ENCODE data around the gene MIB1.
A peak's percentile ranks its signal among the peaks of the same experiment; 100 is the strongest.

Gene MIB1

DNA sequence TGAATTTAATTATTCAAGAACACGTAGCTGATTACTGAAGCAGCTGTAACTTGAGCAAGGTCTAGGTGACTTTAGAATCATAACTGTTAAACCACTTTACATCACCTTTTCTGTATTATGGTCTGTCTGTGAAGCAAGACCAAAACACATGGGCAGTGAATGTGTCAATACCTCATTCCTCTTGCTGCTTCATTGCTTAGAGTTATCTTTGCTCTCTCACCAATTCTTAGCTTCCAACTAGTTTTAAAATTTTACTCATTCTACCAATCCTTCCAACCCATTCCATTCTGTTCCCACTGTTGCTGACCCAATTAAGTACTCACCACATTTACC, 80.2 kb downstream of the MIB1 start:
- DNase-seq: no peak

DNA sequence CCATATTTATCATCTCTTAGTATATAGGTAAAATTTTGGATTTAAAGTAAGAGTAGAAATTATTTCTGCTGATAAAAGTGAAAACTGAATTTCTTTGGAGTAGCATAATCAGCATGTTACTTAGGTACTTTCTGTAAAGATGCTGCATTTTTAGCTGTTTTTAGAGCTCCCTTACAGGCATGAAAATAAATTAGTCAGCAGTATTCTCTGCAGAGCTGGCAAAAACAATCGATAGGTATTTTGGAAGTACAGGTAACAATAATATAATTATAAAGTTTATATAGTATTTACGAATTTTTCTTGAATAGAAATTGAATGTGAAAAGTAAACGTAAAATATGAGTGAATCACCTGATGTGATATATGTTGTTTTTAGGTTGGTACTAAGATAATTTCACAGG, 83.3 kb downstream of the MIB1 start:
- DNase-seq: no peak

DNA sequence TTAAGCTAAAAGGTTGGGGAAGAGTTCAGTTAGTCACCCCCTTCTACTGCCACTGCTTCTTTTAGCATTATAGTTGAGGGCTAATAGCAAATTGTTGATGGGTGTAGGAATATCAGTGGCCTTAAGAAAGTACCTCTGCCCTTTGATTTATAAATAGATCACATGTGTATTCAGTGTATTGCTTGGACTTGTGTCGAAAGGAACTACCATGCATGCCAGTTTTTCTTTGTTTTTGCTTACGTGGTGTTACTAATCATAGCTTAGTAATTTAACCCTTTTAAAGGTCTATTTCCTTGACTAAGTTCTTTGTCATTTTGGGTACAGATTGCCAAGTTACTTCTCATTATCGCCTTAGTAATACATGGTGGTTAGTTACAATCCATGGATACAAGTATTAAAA, 85.6 kb downstream of the MIB1 start:
- peak; percentile 45 for DNase-seq

DNA sequence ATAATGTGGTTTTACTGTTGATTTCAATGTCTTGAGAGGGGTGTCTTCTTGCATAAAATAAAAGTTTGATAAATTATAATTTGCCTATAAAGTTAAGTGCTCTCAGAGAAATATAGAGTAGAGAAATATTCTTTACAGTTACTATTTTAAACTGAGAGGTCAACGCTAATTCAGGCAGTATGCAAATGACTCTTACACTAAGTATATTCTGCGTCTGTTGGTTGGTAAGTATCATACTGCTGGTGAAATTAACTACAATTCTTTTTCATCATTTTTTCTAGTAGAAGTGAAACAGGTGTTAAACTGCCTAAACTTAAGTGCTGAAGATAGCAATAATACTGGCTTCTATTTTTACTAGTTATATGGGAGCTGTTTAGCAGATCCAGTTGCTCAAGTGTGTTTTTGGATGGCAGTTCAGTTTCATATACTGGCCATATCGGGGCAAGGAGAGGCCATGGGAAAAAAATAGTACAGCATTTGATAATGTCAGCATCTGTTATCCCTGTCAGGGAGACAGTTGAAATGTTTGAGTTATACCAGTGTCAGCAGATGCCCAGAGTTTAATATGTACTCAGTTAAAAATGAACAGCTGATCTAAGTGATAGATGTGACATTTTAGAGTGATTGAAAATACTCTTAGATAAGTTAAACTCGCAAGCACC, 86.2 kb downstream of the MIB1 start:
- DNase-seq: no peak

DNA sequence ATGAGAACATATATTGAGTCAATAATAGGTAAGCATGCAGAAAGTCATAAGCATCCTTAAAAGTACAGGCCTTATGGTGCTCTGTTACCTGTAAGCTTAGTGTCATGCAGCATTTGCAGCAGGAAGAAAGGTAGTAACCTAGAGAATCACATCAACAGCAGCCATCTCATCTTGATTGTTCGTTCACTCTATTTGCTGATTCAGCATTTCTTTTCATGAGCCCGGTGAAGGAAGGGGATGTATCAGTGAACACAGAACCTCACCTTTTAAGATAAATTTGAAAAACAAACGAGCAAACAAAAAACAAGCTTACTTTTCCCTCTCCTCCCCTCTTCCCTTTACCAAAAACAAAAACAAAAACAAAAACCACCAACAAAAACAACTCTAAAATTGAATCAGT, 89.9 kb downstream of the MIB1 start:
- DNase-seq: no peak

DNA sequence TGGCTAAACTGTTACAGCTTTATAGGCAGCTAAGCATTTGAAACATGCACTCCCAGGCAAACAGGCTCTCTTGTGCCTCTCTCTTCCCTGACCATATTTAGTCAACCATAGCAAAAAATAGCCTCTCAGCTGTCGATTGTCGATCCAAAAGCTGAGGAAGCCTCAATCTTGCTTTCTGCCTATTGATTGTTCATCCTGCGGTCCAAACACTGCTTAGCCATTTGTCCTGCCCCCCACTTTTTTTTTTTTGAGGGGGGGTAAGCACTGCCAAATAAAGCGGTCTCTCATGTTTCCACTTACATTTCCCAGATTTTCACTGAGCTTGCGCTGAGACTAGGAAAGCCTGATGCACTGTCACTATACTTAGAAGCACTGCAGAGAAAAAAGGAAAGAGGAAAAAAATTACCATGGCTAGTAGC, 90.8 kb downstream of the MIB1 start:
- DNase-seq: peak; percentile 8

DNA sequence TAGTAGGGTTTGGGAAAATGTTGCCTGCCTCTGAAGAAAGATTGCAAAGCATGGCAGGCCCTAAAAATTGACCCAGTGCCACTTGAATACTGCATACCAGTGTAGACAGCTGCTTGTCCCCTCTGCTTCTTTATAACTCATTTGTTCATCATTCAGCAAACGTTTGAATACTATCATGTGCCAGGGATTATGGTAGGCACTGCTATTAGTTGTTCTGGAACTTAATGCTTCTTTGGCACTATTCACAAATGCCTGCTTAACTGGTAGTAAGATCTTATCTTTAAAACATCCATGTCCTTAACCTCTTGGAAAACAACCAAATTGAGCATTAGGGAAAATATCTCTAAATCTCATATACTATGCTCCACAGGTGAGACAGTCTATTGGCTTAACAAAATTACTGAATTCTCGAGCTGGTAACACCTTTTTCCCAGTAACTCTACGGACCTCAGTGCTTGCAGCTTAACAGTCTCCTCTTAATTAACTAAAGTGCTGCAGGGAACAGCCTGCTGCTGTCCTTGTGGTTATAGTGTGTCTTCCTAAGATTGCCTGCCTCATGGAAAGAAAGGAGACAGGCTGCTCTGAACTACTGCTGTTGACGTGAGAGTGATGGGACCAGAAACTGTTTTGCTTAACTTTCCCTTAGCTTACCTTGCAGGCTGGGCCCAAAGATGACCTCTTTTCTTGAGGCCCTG, 93.2 kb downstream of the MIB1 start:
- DNase-seq: no peak

DNA sequence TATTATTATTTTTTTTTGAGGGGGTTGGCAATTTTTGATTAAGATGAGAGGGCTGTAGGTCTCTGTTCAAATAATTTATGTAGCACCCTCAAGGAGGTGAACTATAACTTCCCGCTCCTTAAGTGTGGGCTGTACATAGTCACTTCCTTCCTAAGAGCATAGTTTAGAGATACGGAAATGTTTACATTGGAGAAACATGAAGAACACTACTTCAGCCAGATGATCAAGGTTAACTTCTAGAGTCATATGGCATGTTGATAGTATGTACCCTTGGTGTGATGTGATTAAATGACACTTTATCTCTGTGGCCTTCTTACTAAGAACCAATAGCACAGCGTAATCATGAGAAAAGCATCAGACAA, 93.7 kb downstream of the MIB1 start:
- no peak for DNase-seq

DNA sequence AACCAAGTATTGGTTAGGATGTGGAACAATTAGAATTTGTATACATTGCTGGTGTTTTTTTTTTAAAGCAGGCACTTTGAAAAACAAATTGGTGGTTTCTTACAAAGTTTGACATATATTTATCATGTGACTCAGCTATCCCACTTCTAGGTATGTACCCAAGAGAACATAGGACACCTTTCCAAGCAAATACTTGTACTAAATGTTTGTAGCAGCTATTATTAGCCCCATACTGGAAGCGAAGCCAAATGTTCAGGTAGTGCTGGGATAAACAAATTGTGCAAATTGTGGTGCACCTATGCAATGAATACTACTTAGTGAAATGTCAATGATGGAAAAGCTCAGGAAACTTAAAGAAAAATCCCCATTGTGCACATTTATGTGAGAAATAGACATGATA, 101.0 kb downstream of the MIB1 start:
- DNase-seq: no peak

DNA sequence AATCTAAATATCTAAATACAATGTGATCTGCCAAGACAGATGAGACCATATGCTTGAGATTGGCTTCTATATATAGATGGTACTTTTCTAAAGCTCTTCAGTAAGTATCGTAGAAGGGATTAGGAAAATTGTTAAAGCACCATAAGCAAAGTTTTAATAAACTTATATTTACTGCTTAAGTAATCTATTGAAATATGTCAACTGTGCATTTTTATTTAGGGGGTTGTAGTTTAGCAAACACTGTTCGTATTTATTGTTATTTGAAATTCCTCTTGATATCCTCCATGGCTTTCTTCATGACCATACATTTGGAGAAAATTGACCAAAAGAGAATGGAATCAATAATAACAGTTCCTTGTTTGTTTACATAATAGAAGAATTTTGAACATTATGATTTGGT, 102.7 kb downstream of the MIB1 start:
- DNase-seq: no peak

DNA sequence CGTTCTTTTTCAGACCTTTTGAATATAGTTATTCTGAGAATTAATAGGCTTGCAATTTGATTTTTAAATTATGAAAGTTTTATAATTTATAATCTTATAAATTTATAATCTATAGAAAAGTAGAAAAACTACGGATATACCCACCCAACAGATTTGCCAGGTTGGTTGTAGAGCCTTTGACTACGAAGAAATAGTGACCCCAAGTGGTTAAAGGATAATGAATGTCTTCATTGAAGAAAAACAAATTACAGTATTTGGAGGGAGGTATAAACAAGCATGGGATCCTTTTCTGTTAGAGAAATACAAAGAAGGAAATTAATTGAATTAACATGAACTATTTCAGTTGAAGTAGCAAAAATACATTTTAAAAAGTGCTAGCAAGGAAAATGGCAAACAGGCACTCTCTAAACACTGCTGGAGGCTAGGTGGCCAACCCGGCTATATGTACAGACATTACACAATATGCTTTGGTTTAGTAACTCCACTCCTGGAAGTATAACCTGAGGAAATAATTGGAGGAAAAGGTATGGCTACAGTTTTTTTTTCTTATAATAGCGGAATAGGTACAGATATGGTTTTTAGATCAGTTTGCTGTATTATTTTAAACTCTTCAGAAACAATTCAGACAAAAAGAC, 110.9 kb downstream of the MIB1 start:
- no peak for DNase-seq

DNA sequence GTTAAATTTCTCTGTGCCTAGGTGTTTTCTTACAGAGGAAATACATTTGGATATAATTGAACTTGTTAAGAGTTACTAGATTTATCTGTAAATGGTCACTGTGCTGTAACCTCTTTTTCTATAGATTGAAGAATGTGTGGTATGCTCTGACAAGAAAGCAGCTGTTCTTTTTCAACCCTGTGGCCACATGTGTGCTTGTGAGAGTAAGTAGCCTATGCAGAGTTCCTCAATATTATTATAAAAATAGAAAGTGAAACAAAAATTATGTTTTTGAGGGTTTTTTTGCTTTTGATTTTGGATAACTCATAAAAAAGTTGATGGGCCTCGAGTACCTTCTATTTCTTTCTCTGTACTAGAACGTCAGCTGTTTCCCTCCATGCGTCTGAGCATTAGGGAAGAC, 112.4 kb downstream of the MIB1 start:
- peak; percentile 17 for DNase-seq

DNA sequence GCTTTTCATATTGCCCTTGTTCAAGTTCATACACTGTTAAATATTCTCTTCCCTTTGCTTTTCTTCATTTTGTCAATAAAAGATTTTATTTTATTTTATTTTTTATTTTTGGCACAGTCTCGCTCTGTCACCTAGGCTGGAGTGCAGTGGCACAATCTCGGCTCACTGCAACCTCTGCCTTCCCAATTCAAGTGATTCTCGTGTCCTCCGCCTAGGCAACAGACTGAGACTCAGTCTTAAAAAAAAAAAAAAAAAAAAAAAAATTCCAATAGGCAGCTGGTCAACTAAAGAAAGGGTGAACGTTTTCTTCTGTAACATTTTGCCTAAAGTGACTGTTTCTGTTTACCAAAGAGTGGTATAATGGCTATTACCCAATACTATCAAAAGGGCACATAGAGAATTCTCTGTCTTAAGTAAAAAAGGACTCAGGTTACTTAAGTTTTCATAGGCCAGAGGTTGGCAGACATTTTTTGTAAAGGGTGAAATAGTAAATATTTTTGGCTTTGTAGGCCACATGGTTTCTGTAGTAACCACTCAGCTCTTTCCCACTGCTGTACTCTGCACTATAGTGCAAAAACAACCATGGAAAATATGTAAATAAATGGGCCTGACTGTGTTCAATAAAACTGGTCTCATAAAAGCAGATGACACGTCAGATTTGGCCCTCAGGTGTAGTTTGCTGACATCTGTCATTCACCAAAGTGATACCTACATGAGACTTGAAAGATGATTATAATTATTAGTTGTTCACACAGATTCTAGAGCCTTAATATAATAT, 113.4 kb downstream of the MIB1 start:
- no peak for DNase-seq

DNA sequence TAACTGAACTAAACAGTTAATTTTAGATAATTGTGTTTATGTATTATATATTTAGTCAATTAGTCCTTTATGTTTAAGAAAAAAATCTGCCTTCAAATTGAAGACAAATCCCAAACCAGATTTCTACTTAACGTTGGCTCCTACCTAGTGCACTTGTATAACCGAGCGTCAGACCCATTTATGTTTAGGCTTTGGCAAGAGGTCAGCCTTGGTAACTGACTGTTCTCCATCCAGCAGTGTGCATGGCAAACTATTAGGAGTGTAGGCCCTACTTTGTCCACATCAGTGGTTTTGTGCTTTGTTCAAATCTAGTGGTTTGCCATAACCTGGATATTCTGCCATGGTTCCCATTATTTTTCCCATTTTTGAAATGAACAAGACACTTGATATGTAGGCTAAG, 114.8 kb downstream of the MIB1 start:
- DNase-seq: no peak

DNA sequence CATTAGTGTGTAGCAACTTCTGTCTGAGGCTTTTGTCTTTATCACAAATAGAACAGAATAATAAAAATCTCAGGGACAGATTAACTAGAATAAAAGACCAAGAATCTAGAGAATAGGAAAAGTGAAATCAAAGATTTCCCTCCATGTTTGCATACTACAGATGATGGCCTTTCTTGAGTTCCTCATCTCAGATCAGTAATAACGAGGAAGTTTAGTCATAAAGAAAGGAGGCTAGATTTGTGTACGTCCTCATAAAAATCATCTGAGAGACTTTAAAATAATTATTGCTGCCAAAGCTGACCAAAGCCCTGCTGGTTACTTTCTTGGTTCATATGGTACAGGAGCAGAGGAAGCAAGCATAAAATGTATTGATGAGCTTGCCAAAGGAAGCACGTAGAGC, 117.3 kb downstream of the MIB1 start:
- DNase-seq: no peak

DNA sequence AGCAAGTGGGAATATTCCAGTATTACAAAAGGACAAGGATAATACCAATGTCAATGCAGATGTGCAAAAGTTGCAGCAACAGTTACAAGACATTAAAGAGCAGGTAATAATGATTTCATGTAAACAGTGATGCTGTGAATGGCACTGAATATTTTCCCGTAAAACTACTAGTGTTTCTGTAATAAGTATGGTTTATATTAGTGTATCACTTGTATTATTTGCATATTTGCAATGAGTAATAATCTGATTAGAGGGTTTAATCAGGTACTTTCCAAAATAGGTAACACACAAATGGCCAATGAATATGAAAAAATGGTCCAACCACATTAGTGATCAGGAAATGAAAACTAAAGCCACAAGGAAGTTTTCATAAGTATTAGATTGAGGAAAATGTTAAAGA, 118.0 kb downstream of the MIB1 start:
- no peak for DNase-seq

DNA sequence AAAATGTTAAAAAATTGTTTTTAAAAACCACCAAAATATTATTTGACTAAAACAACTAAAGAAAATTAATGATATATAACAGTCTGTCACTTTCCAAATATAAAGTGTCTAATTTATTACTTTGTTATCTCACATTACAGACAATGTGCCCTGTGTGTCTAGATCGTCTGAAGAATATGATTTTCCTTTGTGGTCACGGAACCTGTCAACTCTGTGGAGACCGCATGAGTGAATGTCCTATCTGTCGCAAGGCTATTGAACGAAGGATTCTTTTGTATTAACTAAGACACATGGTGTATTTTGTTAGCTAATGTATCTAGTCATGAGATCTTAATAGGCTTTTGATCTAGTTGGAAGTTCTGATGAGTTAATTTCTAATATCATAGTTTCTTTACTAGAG, 123.8 kb downstream of the MIB1 start:
- DNase-seq: no peak

DNA sequence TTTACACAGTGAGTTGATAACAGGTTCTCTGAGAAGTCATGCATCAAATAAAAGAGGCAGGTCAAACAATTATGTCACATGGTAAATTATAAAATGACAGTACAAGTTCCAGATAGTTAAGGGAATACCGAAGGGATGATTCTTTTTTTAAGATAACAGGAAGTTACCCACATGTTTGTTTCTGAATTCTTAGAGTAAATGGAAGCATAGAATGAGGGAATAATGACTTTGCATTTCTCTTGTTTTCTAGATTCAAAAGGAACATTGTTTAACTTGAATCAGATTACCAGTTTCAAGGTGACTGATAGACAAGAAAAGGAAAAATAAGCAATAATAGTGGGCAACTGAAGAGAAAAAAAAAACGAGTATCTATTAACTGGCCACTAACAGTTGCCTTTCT, 124.5 kb downstream of the MIB1 start:
- no peak for DNase-seq

DNA sequence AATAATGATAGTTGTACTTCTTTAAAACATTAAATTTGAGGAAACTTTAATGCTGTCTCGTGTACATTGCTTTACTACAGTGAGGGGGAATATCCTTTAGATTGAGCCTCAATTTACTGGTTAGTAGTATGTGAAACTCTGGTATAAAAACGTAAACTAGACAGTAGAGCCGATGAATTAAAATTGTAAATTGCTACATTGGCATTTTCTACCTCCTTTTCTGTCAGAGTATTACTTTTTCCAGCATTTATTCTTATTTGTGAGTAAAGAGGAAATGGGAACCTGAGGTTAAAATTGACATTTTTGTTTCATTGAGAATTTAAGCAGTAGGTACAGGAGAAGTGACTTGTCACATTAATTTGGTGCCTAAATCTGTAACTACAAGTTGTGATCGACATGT, 128.2 kb downstream of the MIB1 start:
- DNase-seq: no peak

DNA sequence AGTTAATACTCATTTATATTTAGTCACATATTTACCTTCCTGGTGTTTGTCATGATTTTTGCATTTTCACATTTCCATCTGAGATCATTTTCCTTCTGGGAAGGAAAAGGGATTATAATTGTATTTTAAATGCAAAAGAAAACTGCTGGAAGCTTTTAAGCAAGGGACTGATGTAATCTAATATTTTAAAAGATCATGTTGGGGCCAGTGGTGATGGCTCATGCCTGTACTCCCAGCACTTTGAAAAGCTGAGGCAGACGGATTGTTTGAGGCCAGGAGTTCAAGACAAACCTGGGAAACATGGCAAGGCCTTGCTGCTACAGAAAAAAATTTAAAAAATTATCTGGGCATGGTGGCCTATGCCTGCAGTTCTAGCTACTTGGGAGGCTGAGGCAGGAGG, 149.0 kb downstream of the MIB1 start:
- no peak for DNase-seq

DNA sequence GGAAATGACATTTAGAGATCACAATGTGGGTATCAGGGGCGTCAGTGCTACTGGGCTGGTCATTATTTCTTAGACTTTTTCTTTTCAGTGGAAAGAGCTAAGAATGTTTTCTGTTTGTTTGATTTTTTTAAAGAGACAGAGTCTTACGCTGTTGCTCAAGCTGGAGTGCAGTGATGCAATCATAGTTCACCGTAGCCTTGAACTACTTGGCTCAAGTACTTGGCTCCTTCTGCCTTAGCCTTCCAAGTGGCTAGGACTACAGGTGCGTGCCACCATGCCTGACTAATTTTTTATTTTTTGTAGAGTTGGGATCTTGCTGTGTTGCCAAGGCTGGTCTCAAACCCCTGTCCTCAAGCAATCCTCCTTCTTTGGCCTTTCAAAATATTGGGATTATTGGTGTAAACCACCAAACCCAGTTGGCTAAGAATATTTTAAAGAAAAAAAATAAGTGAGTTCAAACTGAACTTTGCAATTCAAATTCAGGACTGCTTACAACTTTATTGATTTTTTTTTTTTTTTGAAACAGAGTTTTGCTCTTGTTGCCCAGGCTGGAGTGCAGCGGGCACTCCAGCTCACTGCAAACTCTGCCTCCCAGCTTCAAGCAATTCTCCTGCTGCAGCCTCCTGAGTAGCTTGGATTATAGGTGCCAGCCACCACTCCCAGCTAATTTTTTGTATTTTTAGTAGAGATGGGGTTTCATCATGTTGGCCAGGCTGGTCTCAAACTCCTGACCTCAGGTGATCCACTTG, 154.2 kb downstream of the MIB1 start:
- no peak for DNase-seq

DNA sequence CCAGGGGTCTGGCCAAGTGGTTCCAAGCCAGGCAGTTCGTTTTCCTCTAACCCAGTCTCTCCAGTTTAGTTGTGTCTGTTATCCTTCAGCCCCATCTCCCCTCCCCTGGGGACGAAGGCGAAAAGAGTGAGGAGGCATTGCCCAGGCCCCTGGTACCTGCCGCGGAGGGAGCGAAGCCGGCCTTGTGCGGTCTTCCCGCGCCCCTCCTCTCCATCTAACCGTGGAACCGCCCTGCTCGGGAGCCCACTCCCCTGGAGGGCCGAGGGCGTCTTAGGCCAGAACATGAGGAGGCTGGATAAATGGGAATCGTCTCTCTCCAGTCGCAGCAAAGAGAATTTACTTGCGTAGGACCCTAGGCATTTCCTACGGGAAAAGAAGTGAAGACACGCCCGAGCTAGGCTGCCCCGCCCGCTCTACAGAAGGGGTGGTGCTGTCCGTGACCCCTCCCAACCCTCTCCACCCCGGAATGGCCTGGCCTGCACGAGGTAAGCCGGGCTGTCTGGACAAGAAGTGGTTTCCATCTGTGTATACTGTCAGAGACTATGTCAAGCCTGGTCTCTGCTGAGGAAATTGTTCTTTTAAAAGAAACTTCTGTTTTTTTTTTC, 156.2 kb downstream of the MIB1 start:
- no peak for DNase-seq

DNA sequence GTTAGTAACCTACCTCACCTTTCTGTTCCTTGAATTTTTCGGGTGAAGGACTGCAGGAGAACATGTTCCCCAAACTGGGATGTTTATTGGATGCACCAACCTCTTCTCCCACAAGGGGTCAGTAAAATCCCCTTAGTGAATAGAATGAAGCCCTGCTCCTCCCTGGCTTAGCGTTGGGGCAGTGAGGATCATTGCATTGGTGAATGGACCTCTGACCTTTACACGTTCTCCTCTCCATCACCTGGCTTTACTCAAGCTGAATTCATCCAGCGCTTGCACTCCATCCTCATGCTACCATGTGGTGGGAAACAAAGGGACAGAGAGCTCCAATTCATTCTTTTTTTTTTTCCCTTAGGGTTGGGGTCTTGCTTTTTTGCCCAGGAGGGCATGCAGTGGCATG, 157.2 kb downstream of the MIB1 start:
- DNase-seq: peak; percentile 26

Data from fibroblast of skin of right biceps (primary cell).